HG02623 (cell line): Measurements from ENCODE around the gene CHDH.

ENCODE experiments used
- ATAC-seq: cut with Tn5 transposase; IDR thresholded peaks from one replicate; pipeline ENCODE4 v1.9.1; 2021; ENCODE audit warnings: moderate library complexity; ENCODE audit not compliant: unreplicated experiment

CHDH gene

DNA sequence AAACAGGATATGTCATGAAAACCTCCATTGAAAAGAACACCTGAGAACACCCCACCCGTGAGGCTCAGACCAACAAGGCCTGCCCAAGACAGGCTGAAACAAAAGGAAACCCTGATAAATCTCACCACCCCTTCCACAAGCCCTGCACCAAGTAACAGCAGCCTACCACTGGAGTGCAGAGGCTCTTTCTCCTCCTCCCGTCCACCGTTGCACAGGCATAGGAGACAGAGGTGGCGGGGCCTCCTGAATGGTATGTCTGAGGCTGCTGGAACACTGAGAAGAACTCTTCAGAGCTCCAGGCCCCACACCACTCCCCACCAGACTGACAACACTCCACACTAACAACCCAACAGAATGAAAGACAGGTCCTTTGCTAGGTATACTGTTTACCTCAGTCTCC, 21.4 kb downstream of the CHDH start:
- no peak for ATAC-seq

DNA sequence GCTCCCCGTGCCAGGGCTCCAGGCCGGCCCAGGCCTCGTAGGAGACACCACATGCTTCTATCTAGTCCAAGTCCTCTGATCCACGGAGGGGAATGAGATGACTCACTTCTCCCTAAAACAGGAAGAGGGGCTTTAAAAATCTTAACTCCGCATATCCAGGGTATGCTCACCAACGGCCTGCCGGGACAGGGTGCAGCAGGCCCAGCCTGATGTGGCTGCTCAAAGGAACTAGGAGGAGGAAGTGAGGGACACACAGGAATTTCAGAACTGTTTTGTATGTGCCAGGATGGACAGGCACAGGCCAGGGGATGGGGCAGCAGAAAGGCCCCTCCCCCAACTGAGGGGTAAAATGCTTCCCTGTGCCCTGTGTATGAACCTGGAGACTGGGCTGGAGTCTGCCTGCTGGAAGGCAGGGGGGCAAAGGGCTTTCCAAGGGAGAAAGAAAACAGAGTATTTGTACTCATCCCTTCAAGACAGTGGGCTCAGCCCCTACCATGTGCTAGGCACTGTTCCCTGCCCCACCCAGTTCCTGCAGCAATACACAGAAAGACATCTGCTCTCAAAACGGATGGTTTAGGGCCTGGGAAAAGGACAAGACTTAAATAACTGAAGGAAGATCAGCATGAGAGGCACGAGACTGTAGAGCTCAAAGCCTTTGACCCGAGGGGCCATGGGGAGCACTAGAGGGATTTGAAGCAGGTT, 22.1 kb downstream of the CHDH start:
- no peak for ATAC-seq

DNA sequence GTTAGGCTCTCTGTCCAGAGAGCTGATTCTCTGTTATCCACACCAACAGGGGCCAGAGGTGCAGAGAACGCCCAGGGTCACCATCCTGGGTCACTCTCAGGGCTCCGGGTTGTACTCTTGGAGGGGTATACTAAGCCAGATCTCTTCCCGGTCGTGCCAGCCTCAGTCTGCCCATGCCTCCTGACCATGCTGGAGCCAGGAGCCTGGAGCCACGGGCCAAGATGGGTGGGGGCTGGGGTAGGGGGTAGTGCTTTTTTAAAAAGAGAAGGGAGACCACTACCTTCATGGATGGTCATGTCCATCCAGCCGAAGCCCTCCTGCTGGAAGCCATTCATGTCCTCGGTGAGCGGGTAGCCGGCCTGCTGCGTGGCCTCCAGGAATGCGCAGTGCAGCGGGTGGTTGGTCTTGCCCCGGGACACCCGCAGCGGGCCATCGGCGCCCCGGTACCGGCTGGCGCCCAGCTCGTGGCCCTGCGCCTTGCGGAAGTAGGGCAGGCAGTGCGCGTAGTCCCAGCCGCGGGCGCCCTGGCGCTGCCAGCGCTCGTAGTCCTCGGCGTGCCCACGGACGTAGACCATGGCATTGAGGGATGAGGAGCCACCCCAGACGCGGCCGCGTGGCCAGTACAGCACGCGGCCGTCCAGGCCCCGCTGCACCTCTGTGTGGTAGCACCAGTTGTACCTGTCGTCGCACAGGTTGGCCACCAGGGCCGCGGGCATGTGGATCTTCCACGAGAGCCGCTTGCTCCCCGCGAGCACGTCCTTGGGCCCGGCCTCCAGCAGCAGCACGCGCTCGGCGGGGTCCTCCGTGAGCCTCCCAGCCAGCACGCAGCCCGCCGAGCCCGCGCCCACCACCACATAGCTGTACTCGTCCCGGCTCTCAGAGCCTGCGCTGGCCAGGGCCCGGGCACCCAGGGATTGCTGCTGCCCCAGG, 22.9 kb downstream of the CHDH start:
- no peak for ATAC-seq

DNA sequence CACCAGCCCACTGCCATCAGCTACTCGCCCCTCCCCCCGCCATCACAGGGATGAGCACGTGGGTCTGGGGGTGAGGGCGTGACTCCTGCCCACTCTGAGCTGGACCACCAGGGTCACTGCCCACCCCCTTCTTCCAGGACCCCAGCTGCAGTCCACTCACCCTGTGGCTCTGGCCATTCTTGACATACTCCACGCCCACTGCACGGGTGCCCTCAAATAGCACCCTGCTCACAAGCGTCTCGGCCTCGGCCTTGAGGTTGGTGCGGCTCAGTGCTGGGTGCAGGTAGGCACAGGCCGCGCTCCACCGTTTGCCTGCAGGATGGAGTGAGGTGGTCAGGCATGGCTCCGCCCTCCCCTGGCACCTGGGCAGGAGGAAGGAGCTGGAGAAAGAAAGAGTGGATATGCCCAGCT, 23.9 kb downstream of the CHDH start:
- ATAC-seq, result no peak

DNA sequence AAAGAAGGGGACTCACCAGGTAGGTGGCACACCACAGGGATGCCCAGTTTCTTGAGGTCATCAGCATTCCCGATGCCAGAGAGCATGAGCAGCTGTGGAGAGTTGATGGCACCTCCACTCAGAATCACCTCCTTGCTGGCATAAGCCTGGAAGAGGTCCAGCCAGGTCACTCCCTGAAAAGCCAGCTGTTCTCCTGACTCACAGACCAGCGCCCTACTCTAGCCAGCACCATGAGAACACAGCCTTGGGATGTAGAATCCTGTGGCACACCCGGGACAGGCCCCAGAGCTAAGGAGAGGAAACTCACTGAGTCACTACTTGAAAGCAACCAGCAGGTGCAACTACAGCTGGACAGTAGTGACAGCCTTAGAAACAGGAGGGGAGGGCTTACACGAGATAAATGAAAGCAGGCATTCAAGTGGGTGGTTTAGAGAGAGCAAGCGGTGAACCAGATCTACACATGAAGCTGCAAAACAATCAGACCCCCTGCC, 24.5 kb downstream of the CHDH start:
- no peak for ATAC-seq

DNA sequence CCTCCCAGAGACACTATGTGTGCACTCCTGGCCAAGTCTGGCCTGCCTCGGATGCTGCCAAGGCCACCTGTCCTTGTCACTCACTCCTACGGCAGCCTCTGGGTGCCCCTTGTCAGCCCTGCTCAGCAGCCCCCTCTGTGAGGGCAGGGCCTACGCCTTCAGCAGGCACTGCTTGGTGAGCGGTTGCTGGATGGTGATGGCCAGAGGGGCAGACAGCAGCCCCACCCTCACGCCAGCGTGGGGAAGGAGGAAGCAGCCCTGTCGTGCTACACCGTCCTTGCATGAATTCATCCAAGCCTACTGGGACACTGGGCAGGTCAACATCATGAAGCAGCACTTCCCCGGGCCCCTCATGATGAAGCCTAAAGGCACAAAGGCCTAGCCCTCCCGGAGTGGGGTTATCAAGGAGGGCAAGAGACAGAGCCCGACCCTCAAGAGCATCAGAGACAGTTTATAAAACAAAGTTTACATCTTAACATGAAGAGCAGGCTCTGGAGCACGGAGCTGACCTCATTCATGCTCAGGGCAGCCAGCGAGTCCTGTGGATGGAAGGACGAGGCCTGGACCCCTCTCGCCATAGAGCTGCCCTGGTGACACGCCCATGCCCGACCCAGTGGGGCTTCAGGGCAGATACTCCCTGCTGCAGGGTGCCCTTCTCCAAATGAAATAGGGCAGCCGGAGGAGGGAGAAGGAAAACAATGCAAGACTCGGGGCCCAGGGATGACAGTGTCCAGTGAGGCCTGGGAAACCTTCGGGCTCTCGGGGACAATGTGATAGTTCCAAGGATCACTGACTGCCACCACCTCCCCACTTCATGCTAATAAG, 25.3 kb downstream of the CHDH start:
- no peak for ATAC-seq

DNA sequence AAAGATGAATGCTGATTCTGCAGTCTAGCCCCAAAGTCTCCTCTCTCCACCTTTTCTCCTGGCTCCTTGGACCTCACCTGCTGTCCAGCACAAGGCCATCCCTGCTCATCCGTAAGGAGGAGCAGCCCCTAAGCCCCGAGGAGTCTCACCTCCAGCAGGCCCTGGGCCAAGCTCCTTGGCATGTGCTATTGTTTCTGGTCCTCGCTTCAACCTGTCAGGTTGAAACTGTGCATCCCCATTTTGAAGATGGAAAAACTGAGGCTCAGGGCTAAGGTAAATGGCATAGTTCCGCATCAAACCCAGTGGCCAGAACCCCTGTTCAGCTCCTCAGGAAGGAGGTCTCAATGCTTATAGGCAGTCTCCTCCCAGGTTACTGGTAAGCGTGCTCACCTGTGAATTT, 26.1 kb downstream of the CHDH start:
- ATAC-seq, result no peak

DNA sequence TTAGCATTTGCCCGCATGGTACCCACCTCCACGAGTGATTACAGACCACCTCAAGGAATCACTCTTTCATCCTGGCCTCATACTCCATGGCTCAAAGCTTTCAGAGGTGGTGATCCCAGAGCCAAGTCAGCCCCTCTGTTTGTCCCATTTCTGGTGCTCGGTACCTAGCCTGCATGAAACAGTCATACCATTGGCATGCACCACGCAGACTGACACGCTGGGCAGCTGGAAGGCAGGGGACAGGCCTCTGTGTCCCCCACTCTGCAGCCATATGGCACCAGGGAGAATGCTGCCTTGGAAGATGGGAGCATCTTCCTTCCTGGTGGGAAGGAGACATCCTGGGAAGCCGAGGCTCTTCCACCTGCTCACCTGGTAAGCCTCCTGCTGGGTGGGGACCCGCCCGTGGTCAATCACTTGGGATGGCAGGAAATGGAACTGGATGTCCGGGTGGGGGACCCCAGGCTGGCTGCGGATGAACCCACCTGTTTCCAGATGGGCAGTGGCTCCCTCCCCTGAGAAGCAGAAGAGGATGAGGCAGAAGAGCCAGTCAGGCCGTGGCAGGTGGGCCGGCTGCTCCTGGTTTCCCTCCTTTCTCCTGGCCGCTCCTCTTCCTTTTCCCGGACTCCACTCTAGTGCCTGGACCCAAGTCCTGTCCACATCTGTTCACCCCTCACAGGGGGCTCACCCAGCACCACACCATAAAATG, 26.9 kb downstream of the CHDH start:
- ATAC-seq, result no peak

DNA sequence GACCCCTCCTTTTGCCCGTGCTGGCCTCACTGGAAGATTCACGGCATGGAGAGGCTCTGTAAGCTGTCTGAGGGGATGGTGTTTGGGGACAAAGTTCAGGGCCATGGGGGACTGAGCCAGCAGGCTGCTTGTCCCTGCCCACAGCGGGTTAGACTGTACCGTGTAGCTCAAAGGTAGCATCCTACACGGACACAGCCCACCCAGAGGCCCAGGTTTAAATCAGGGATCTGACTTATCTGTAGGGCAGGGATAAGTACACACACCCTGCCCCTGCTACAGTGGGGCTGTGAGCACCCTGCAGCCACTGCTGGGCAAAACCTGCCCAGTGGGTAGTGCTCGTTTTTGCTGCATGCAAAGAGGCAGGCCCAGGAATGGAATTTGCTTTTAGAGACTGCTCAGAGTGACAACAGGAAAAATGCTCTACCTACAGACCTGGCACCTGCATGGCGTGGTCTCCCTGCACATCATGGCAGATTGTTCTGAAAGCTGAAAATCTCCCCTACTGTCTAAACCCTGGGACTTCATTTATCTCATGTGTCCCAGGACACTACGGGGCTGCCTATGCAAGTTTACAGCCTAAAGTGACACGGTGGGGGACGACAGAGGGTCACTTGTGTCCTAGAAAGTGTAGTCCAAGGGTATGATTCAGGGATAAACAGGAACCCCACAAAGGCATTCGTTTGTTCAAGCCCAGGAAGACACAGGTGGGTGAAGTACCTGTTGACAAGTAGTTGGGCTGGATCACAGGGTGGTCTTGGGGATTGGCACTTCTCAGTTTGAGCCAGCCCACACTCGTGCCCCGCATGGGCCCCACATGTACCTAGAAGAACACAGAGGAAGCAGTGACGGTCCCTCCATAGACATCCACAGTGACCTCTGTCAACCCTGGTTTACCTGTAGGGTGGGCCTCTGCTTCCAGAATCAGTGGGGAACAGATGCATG, 27.7 kb downstream of the CHDH start:
- no peak for ATAC-seq

DNA sequence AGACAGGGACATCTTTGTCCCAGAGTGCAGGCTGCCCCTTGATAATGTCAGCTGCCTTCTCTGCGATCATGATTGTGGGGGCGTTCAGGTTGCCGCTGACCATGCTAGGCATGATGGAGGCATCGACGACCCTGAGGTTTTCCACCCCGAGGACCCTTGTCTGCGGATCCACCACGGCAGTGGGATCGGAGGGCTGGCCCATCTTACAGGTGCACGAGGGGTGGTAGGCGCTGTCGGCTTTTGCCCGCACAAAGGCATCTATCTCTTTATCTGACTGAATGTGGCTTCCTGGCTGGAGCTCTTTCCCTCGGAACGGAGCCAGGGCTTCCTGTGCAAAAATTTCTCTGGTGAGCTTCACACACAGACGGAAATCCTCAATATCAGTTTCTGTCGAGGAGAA, 28.4 kb downstream of the CHDH start:
- no peak for ATAC-seq

DNA sequence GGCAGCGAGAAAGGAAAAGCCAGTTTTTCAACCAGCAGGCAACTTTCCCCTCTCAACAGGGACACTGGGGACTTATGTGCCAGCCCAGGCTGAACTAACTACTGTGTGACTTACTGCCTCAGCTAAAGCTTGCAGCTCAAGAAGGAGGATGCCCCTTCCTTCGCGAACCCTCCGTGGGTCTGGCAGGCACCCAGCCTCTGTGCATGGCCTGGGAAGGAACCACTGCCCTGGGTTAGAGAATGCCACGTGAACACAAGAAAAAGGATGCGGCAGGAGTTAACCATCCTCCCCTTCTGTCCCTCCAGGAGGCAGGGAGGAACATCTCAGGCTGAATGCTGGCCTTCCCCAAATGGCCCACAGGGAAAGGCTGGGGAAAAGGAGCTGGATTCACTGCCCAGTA, 29.0 kb downstream of the CHDH start:
- ATAC-seq, result no peak

DNA sequence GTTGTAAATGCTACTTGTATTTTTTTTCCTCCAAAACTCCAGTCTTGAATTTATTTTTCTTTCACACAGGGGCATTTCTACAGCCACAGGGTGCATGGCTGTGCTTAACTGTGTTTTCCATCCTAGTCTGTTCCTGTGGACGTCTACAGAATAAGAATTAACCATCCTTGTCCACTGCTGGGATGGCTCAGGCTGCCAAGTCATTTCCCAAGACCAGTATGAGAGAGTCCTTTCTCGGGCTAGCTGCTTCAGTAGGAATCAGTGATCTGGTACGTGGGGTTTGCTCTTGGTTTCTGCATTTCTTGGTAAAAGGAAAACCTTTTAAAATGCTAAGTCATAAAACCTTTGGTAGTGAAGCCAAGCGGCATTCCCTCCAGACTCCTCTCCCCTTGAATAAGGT, 29.8 kb downstream of the CHDH start:
- no peak for ATAC-seq

DNA sequence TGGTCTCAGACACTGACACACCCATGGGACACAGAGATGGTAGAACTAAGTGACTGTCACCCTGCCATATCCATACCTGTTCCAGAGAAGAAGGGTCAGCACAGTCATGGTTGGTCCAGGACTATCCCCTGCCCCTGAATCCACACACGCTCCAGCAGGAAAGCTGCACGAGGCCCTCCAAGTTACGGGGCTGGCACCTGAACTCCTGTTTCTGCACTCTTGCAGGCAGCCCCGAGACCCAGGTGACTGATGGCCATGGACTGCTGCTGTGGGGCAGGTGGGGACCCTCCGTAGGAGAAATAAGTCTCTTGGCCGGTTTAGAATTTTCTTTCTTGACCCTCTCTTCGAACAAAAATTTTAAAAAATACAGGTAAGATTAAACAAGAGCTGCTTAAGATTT, 30.6 kb downstream of the CHDH start:
- no peak for ATAC-seq

DNA sequence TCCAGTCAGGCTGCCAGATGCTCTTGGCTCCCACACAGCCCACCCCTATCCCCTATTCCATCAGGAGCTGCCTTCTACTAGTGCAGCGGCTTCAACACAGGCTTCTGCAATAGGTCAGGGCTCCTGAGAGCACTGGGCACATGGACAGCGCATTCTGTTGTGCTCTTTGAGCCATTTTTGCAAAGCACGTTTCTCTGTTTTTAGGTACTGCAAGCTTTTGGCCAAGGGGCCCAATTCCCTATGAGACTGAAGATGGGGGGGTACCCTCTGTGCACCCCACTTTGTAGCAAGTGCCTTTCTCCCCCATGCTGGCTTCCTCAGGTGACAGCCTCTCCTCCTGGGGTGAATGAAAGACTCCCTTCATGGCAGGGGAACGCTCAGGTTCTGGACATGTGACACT, 31.2 kb downstream of the CHDH start:
- no peak for ATAC-seq

DNA sequence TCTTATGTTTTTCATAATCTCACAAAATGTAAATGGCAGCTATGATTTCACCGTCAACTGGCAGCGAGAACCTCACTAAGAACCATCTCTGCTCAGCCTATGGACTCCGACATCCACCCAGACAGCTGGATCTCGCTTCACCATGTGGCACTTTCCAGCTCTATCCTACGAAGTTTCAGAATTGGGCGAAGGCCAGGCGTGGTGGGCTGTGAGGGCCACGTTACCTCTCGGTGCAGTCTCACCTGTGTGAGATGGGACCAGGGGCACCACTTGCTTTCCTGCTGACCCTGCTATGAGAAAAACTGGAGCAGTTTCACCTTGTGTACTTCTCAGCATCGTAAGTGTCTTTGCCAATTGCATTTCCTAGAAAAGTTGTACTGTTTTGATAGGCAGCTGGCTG, 32.3 kb downstream of the CHDH start:
- no peak for ATAC-seq

DNA sequence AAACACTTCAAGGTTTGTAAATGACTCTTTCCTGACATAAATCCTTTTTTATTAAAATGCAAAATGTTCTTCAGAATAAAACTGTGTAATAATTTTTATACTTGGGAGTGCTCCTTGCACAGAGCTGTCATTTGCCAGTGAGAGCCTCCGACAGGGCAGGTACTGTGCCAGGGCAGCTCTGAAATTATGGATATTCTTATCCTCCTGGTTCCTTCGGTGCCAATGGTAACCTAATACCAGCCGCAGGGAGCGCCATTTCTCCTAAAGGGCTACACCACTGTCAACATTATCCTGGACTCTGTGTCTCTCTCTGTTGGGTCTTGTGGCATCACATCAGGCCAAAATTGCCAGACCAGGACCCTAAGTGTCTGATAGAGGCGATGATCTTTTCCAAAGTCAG, 33.0 kb downstream of the CHDH start:
- ATAC-seq, result no peak

DNA sequence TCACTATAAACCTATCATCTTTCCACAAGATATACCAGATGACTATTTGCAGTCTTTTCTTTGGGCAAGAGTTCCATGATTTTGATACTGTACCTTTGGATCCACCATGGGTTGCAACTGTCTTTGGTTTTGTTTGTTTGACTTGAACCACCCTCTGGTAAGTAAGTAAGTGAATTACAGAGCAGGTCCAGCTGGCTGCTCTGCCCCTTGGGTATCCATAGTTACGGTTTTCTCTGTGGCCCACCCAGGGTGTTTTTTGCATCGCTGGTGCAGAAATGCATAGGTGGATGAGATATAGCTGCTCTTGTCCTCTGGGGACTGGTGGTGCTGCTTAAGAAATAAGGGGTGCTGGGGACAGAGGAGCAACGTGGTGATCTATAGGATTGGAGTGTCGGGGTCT, 33.8 kb downstream of the CHDH start:
- ATAC-seq, result no peak

DNA sequence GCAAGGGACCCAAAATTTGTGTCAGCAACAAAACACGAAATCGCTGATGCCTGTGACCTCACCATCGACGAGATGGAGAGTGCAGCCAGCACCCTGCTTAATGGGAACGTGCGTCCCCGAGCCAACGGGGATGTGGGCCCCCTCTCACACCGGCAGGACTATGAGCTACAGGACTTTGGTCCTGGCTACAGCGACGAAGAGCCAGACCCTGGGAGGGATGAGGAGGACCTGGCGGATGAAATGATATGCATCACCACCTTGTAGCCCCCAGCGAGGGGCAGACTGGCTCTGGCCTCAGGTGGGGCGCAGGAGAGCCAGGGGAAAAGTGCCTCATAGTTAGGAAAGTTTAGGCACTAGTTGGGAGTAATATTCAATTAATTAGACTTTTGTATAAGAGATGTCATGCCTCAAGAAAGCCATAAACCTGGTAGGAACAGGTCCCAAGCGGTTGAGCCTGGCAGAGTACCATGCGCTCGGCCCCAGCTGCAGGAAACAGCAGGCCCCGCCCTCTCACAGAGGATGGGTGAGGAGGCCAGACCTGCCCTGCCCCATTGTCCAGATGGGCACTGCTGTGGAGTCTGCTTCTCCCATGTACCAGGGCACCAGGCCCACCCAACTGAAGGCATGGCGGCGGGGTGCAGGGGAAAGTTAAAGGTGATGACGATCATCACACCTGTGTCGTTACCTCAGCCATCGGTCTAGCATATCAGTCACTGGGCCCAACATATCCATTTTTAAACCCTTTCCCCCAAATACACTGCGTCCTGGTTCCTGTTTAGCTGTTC, 34.9 kb downstream of the CHDH start:
- no peak for ATAC-seq
